Prostate gland (tissue), 2 donors: Measurements from ENCODE around the gene MICALL1. TPM values are rescaled to one million over a fixed set of nuclear protein-coding genes. Genes with fewer than 3 reads are reported as not detected.

Experiments
- DNase-seq: peaks from one replicate; pipeline ENCODE4 v3.0.0-alpha.2; 2019; ENCODE audit warnings: low spot score
- H3K27ac ChIP-seq, 2 donors: fragments of 200-600 bp; sonication (generic); 2 replicates each; pipeline ENCODE4 v1.5.1; 2017 to 2019
- H3K27me3 ChIP-seq: fragments of 200-600 bp; sonication (generic); replicated peaks from 2 replicates; pipeline ENCODE4 v1.5.1; 2019; ENCODE audit not compliant: insufficient read depth
- H3K36me3 ChIP-seq, 2 donors: fragments of 200-600 bp; sonication (generic); 1 replicate in 1 of 2; 2 replicates in 1 of 2; pipeline versions ENCODE4 v1.5.1 to v1.8.1; 2017 to 2019
- H3K4me1 ChIP-seq: fragments of 200-600 bp; sonication (generic); replicated peaks from 2 replicates; pipeline ENCODE4 v1.5.1; 2019
- H3K4me3 ChIP-seq, 2 donors: fragments of 200-600 bp; sonication (generic); 2 replicates each; pipeline ENCODE4 v1.5.1; 2017 to 2019
- H3K9me3 ChIP-seq: fragments of 200-600 bp; sonication (generic); 2 replicates; pipeline ENCODE4 v1.5.1; 2017
- POLR2A ChIP-seq: fragments of 450-650 bp; IDR thresholded peaks from one replicate; pipeline ENCODE4 v1.6.1; 2016; ENCODE audit warnings: antibody characterized with exemption, mild to moderate bottlenecking
- POLR2AphosphoS5 ChIP-seq: sonication (generic); formaldehyde crosslinking; IDR thresholded peaks from one replicate; pipeline ENCODE4 v1.6.1; 2017; ENCODE audit warnings: antibody characterized with exemption
- WGBS: methylation state at CpG from one replicate; pipeline ENCODE4 v1.1.5; 2018; 5-methylcytosine and 5-hydroxymethylcytosine counted together
- intact Hi-C: fragments of 100-400 bp; cut with DNase I; formaldehyde crosslinking; loops from one replicate; pipeline ENCODE4 v1.14.2; 2022
- total RNA-seq, 2 donors: library from RNA; depleted of rRNA; stranded (reverse); fragments of >200 nt; gene quantifications; one replicate each; pipeline ENCODE4 v1.1.0, GENCODE V29; 2016
- TF ChIP-seq, protein P1 (sequence below), 4 experiments: fragments of 200-600 bp in 2 of 4; fragments of 450-650 bp in 2 of 4; sonication (generic) in 2 of 4; IDR thresholded peaks; 1 replicate in 3 of 4; 2 replicates in 1 of 4; pipeline ENCODE4 v1.5.1; 2016 to 2019; ENCODE audit warnings: antibody characterized with exemption in 4 of 4, mild to moderate bottlenecking in 2 of 4, moderate library complexity in 2 of 4

Gene MICALL1
- total RNA-seq, 2 donors from 2014 or later, result 42.8 to 62.8 TPM

DNA sequence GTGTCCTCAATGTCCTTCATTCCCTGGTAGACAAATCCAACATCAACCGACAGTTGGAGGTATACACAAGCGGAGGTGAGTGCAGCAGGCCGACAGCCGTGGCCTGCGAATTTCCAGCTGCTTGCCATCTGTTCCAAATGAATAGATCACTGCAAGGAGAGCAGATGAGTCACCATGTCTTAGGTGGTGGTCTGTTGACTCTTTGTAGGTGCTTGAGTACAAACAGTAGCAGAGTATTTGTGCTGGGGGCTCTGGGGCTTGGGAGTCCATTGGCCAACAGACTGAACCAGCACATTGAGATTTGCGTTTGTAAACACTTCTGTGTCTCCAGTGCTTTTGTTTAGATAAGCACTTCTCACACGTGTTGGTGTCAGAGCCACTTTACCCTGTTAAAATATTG, 35.8 kb upstream of the MICALL1 start:
- Histone ChIP-seq H3K4me1 (no peaks in the 10 kb centered on the region), H3K27ac (no peak overlapping the region), H3K4me3 (no peak overlapping the region), H3K36me3 (peaks cover 5 to 11% of the 10 kb centered on the region in 2 donors), H3K9me3 (no peaks in the 10 kb centered on the region), H3K27me3 (no peaks in the 10 kb centered on the region)
- DNase-seq, result no peak
- TF ChIP-seq, protein P1, sequence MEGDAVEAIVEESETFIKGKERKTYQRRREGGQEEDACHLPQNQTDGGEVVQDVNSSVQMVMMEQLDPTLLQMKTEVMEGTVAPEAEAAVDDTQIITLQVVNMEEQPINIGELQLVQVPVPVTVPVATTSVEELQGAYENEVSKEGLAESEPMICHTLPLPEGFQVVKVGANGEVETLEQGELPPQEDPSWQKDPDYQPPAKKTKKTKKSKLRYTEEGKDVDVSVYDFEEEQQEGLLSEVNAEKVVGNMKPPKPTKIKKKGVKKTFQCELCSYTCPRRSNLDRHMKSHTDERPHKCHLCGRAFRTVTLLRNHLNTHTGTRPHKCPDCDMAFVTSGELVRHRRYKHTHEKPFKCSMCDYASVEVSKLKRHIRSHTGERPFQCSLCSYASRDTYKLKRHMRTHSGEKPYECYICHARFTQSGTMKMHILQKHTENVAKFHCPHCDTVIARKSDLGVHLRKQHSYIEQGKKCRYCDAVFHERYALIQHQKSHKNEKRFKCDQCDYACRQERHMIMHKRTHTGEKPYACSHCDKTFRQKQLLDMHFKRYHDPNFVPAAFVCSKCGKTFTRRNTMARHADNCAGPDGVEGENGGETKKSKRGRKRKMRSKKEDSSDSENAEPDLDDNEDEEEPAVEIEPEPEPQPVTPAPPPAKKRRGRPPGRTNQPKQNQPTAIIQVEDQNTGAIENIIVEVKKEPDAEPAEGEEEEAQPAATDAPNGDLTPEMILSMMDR (IDR thresholded peaks at IDR 0.05), result no peak
- TF ChIP-seq POLR2A (no peak), POLR2AphosphoS5 (no peak)
- intact Hi-C loops, result no loop called here
- WGBS, result 76% methylated on average over 7 of the region's 7 CpGs

- H3K36me3 ChIP-seq, result peaks cover 6 to 8% of the 10 kb centered on the region in 2 donors
- TF ChIP-seq, protein P1 (IDR thresholded peaks at IDR 0.05), result no peak
- TF ChIP-seq POLR2AphosphoS5 (no peak), POLR2A (no peak)
- no peak overlapping the region for H3K27ac ChIP-seq
- H3K9me3 ChIP-seq, result no peaks in the 10 kb centered on the region
- WGBS, result 59% methylated on average over 6 of the region's 6 CpGs
- DNase-seq, result no peak
- intact Hi-C loops, result no loop called here
- peaks cover 3% of the 10 kb centered on the region for H3K4me1 ChIP-seq
- no peak overlapping the region for H3K4me3 ChIP-seq
- H3K27me3 ChIP-seq, result no peaks in the 10 kb centered on the region
Measured at GRCh38 chr22:37880668-37881440, 25.2 kb upstream of the MICALL1 start.

DNA sequence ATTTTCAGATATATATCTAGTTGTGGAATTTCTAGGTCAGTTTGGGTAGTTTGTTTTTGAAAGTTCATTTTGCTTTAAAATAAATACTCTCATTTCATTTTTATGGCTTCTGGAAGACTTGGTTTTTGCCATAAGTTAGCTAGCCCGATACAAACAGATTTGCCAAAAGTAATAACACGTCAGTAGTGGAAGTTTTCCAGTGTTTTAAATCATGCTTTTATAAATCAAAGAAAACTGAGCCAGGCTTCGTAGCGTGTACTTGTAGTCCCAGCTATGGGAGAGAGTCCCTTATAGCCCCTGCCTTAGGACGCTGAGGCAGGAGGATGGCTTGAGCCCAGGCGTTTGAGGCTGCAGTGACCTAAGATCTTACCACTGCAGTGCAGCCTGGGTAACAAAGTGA, 21.7 kb upstream of the MICALL1 start:
- Histone ChIP-seq H3K27ac (peak overlapping the region; percentile 41 to 48), H3K36me3 (peaks cover 0 to 3% of the 10 kb centered on the region in 2 donors), H3K4me1 (peaks cover 8% of the 10 kb centered on the region), H3K9me3 (no peaks in the 10 kb centered on the region), H3K27me3 (no peaks in the 10 kb centered on the region), H3K4me3 (no peak overlapping the region)
- intact Hi-C loops, result no loop called here
- no peak for TF ChIP-seq POLR2AphosphoS5
- TF ChIP-seq POLR2A, result no peak
- TF ChIP-seq, protein P1 (IDR thresholded peaks at IDR 0.05), result no peak
- WGBS, result 27% methylated on average over 6 of the region's 6 CpGs
- DNase-seq, result no peak

DNA sequence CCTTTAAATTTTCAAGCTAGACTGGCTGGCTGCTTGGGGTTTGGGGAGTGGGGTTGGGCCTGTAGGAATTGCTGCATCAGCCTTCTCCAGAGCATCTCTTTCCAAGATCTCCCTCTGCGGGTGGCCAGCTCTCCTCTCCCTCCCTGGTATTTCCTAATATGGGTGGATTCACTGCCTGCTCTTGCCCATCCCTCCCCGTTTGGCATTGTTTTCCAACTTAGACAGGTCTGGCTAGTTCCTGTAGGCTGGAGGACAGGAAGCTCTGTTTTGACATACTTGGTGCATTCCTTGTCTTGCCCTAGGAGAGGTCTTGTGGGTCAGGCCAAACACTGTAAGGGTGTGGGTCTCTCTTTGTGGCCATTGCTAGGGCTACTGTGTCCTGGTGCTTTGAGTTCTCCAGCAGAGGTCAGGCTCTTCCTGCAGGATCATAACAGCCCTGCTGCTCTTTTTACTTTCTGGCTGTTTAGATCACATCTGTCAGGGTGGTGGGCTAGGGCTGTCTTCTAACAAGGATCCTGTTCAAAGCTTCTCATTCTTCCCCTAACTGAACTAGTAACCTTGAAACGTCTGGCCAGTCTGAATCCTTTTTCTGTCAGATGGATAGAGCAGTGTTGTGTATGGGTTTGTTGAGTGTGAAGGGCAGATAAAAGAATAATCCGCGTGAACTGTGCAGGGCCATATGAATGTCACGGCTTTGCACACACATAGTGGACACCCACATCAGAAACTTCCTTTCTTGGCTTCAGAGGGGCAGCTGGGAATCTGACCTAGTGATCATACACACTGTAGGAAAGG, 18.3 kb upstream of the MICALL1 start:
- H3K4me1 ChIP-seq, result peaks cover 8% of the 10 kb centered on the region
- H3K27ac ChIP-seq, result peak overlapping the region; percentile 75 to 80
- intact Hi-C loops, result loop anchor here (5.0 kb wide), 1 partner anchor 65 kb away; the partner anchor contains the start of genes C22orf23 and POLR2F
- H3K4me3 ChIP-seq, result no peak overlapping the region
- peaks cover 0 to 6% of the 10 kb centered on the region in 2 donors for H3K36me3 ChIP-seq
- WGBS, result 40% methylated on average over 6 of the region's 6 CpGs
- no peaks in the 10 kb centered on the region for H3K27me3 ChIP-seq
- H3K9me3 ChIP-seq, result no peaks in the 10 kb centered on the region
- DNase-seq, result peak; percentile 90
- TF ChIP-seq, protein P1 (IDR thresholded peaks at IDR 0.05), result peak; percentile 10 to 72 (median 46)
- TF ChIP-seq POLR2A (no peak), POLR2AphosphoS5 (peak; percentile 95)
